Astrocyte (in vitro differentiated cells and primary cell): ENCODE data around the gene AATK. TPM values are rescaled to one million over a fixed set of nuclear protein-coding genes. Genes with fewer than 3 reads are reported as not detected.

Source experiments
- DNase-seq: peaks from one replicate; pipeline ENCODE4 v3.0.0-alpha.2; 2010; ENCODE audit warnings: low read depth
- FAIRE-seq: peaks from 2 replicates; lab custom pipeline; 2011; peaks lifted over from hg19 to GRCh38; lab: Jason Lieb, UNC
- H2AFZ ChIP-seq: 2 replicates; pipeline ENCODE4 v1.6.0; 2012; ENCODE audit warnings: low read depth, low read length, inconsistent platforms
- H3K27ac ChIP-seq: 2 replicates; pipeline ENCODE4 v1.5.1; 2011; ENCODE audit warnings: low read depth, low read length, inconsistent platforms
- H3K27me3 ChIP-seq: 2 replicates; pipeline ENCODE4 v1.6.0; 2011; ENCODE audit warnings: low read length, inconsistent platforms; ENCODE audit not compliant: insufficient read depth
- H3K36me3 ChIP-seq: 2 replicates; pipeline ENCODE4 v1.5.1; 2011; ENCODE audit warnings: low read length, inconsistent platforms; ENCODE audit not compliant: insufficient read depth
- H3K4me1 ChIP-seq: 2 replicates; pipeline ENCODE4 v1.5.1; 2011; ENCODE audit warnings: low read length, inconsistent platforms; ENCODE audit not compliant: insufficient read depth
- H3K4me2 ChIP-seq: 2 replicates; pipeline ENCODE4 v1.6.0; 2012; ENCODE audit warnings: low read length, inconsistent platforms
- H3K4me3 ChIP-seq: 2 replicates; pipeline ENCODE4 v1.5.1; 2011; ENCODE audit warnings: low read depth, mild to moderate bottlenecking, low read length, inconsistent platforms; ENCODE audit not compliant: insufficient read depth
- H3K79me2 ChIP-seq: 2 replicates; pipeline ENCODE4 v1.6.0; 2012; ENCODE audit warnings: mild to moderate bottlenecking, low read length, inconsistent platforms; ENCODE audit not compliant: insufficient read depth
- H3K9ac ChIP-seq: 2 replicates; pipeline ENCODE4 v1.6.0; 2012; ENCODE audit warnings: mild to moderate bottlenecking, low read length, inconsistent platforms
- H3K9me3 ChIP-seq: 2 replicates; pipeline ENCODE4 v1.5.1; 2012; ENCODE audit warnings: low read depth, mild to moderate bottlenecking, low read length, inconsistent platforms; ENCODE audit not compliant: insufficient read depth
- H4K20me1 ChIP-seq: 2 replicates; pipeline ENCODE4 v1.6.0; 2012; ENCODE audit warnings: low read length, inconsistent platforms; ENCODE audit not compliant: insufficient read depth
- H3K27ac Mint-ChIP-seq: one replicate; pipeline ENCODE4 v1.8.0; 2021; ENCODE audit warnings: mild to moderate bottlenecking, mixed read lengths; ENCODE audit not compliant: unreplicated experiment
- H3K27me3 Mint-ChIP-seq: one replicate; pipeline ENCODE4 v1.8.0; 2021; ENCODE audit warnings: low read depth, mixed read lengths; ENCODE audit not compliant: unreplicated experiment
- H3K36me3 Mint-ChIP-seq: one replicate; pipeline ENCODE4 v1.8.0; 2021; ENCODE audit warnings: low read depth, mixed read lengths; ENCODE audit not compliant: unreplicated experiment
- H3K4me1 Mint-ChIP-seq: one replicate; pipeline ENCODE4 v1.8.0; 2021; ENCODE audit warnings: low read depth, mixed read lengths; ENCODE audit not compliant: unreplicated experiment
- H3K4me3 Mint-ChIP-seq: one replicate; pipeline ENCODE4 v1.8.0; 2021; ENCODE audit warnings: mild to moderate bottlenecking, moderate library complexity, mixed read lengths; ENCODE audit not compliant: unreplicated experiment
- H3K9me3 Mint-ChIP-seq: one replicate; pipeline ENCODE4 v1.8.0; 2021; ENCODE audit warnings: mild to moderate bottlenecking, mixed read lengths; ENCODE audit not compliant: unreplicated experiment
- CTCF ChIP-seq: IDR thresholded peaks from 2 replicates; pipeline ENCODE4 v1.5.1; 2011; ENCODE audit warnings: low read depth, mild to moderate bottlenecking, inconsistent platforms, low read length, moderate library complexity; ENCODE audit not compliant: insufficient read depth
- EZH2 ChIP-seq: IDR thresholded peaks from 2 replicates; pipeline ENCODE4 v1.6.1; 2012; ENCODE audit warnings: mild to moderate bottlenecking, low read length, inconsistent platforms; ENCODE audit not compliant: insufficient read depth
- total RNA-seq: library from RNA; stranded (reverse); gene quantifications from 2 replicates; pipeline ENCODE4 v1.2.1, GENCODE V29; 2021

Gene AATK
- total RNA-seq, 1 donor from 2014 or later = 0.54 TPM

DNA sequence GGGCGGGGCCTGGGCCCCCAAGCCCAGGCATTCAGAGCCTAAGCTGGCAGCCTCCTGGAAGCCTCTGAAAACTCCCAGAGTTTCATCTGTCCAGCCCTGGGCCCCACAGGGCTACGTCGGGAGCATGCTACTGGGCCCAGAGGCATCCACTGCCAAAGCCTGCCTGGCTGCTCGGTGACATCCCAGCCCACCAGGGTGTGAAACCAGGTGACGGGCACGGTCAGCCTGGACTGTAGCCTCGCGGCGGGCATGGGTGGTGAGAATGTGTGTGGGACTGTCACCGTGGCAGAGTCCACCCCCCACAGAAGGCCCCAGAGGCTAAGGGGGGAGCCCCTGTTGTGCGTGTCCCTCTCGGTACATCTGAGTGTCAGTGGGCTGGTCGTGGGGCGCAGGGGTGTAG, 25.6 kb upstream of the AATK start:
- no peaks in the 10 kb centered on the region for H3K9me3 Mint-ChIP-seq
- Histone ChIP-seq H3K9me3 (no peaks in the 10 kb centered on the region), H3K79me2 (no peaks in the 10 kb centered on the region), H4K20me1 (no peaks in the 10 kb centered on the region), H3K4me1 (no peaks in the 10 kb centered on the region), H3K36me3 (no peaks in the 10 kb centered on the region), H3K27me3 (no peaks in the 10 kb centered on the region), H3K4me2 (no peak overlapping the region), H3K4me3 (no peak overlapping the region), H3K9ac (no peak overlapping the region), H3K27ac (no peak overlapping the region), H2AFZ (no peak overlapping the region)
- no peak overlapping the region for H3K27ac Mint-ChIP-seq
- DNase-seq = no peak
- FAIRE-seq = no peak
- H3K27me3 Mint-ChIP-seq = no peaks in the 10 kb centered on the region
- TF ChIP-seq CTCF (no peak), EZH2 (no peak)
- no peak overlapping the region for H3K4me3 Mint-ChIP-seq
- no peaks in the 10 kb centered on the region for H3K4me1 Mint-ChIP-seq
- H3K36me3 Mint-ChIP-seq = peaks cover 3% of the 10 kb centered on the region

DNA sequence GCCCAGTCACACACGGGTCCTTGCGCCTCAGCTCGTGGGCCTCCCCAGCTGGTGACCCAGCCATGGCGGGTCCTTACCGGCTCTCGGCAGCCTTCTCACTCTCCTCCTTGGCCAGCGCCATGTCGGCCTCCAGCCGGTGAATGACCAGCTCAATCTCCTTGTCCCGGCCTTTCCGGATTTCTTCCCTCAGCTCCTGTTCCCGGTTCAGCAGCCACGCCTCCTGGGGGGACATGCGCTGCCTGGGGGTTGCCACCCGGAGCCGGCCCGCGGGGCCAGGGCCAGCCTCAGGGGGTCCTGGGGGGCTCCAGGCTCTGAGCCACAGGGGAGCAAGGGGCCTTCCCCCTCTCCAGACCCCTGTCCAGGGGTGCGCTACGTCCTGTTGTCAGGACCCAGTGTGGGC, 25.1 kb upstream of the AATK start:
- H3K27ac Mint-ChIP-seq = no peak overlapping the region
- Histone ChIP-seq H3K36me3 (no peaks in the 10 kb centered on the region), H3K4me2 (no peak overlapping the region), H3K4me3 (no peak overlapping the region), H2AFZ (no peak overlapping the region), H3K27ac (no peak overlapping the region), H4K20me1 (no peaks in the 10 kb centered on the region), H3K4me1 (no peaks in the 10 kb centered on the region), H3K9me3 (no peaks in the 10 kb centered on the region), H3K27me3 (no peaks in the 10 kb centered on the region), H3K9ac (no peak overlapping the region), H3K79me2 (no peaks in the 10 kb centered on the region)
- TF ChIP-seq CTCF = no peak
- no peak for TF ChIP-seq EZH2
- no peaks in the 10 kb centered on the region for H3K4me1 Mint-ChIP-seq
- DNase-seq (no peak), FAIRE-seq (no peak)
- H3K9me3 Mint-ChIP-seq = no peaks in the 10 kb centered on the region
- H3K36me3 Mint-ChIP-seq = peaks cover 3% of the 10 kb centered on the region
- H3K27me3 Mint-ChIP-seq = no peaks in the 10 kb centered on the region
- no peak overlapping the region for H3K4me3 Mint-ChIP-seq

DNA sequence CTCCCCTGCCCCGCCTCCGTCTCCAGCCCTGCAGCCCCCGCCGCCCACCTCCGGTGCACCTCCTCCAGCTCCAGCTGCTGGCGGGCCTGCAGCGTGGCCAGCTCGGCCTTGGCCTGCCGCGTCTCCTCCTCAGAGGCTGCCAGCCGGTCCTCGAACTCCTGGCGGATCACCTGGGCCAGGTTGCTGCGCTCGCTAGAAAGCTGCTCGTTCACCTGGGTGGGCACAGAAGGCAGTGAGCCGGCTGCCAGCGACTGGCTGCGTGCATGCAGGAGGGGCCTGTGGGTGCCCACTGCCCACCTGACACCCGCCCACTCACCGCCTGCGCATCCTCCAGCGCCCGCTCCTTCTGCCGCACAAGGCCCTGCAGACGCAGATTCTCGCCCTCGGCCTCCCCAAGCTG, 24.6 kb upstream of the AATK start:
- H3K4me1 Mint-ChIP-seq = no peaks in the 10 kb centered on the region
- H3K4me2 ChIP-seq = no peak overlapping the region
- no peaks in the 10 kb centered on the region for H3K9me3 Mint-ChIP-seq
- no peak overlapping the region for H3K4me3 ChIP-seq
- no peak for DNase-seq
- H3K79me2 ChIP-seq = no peaks in the 10 kb centered on the region
- no peaks in the 10 kb centered on the region for H3K27me3 ChIP-seq
- H3K4me3 Mint-ChIP-seq = no peak overlapping the region
- H3K4me1 ChIP-seq = no peaks in the 10 kb centered on the region
- H3K9me3 ChIP-seq = no peaks in the 10 kb centered on the region
- H3K9ac ChIP-seq = no peak overlapping the region
- TF ChIP-seq CTCF = no peak
- no peak for TF ChIP-seq EZH2
- H3K27ac ChIP-seq = no peak overlapping the region
- no peak for FAIRE-seq
- no peaks in the 10 kb centered on the region for H4K20me1 ChIP-seq
- H3K36me3 Mint-ChIP-seq = peaks cover 3% of the 10 kb centered on the region
- no peak overlapping the region for H2AFZ ChIP-seq
- H3K36me3 ChIP-seq = no peaks in the 10 kb centered on the region
- H3K27ac Mint-ChIP-seq = no peak overlapping the region
- no peaks in the 10 kb centered on the region for H3K27me3 Mint-ChIP-seq
